Left renal pelvis (tissue), 4 donors: ENCODE results near the gene EFNA3. TPM values are rescaled to one million over a fixed set of nuclear protein-coding genes. Genes with fewer than 3 reads are reported as not detected.

Experiments
- DNase-seq, 4 donors: peaks; one replicate each; pipeline ENCODE4 v3.0.0-alpha.2; 2013; ENCODE audit warnings: low read depth in 4 of 4, low spot score in 3 of 4
- polyA plus RNA-seq, 4 donors: library from polyadenylated mRNA; unstranded; fragments of 120-200 nt; gene quantifications; one replicate each; pipeline ENCODE4 v1.2.1, GENCODE V29; 2013; ENCODE audit not compliant: insufficient read length in 4 of 4

EFNA3 gene
- polyA plus RNA-seq, 4 donors: 5.7 to 7.8 (median 6.3) TPM

GRCh38 chr1:155044812-155045657 is 33.6 kb upstream of the EFNA3 start:
- no peak for DNase-seq

GRCh38 chr1:155048449-155049334 is 29.9 kb upstream of the EFNA3 start:
- no peak for DNase-seq

GRCh38 chr1:155049651-155050559 is 28.7 kb upstream of the EFNA3 start:
- no peak for DNase-seq

GRCh38 chr1:155050560-155051341 is 27.9 kb upstream of the EFNA3 start, which contains the start of gene ADAM15:
TSS of gene ADAM15 (plus strand) at chr1:155051316. CDS start at chr1:155051387, 71 bp downstream.
- DNase-seq: no peak

- DNase-seq: no peak
Measured at GRCh38 chr1:155051342-155051776, 27.3 kb upstream of the EFNA3 start.

GRCh38 chr1:155051777-155052398 is 26.7 kb upstream of the EFNA3 start:
- DNase-seq: no peak

GRCh38 chr1:155052439-155053395 is 25.9 kb upstream of the EFNA3 start:
- no peak for DNase-seq

- no peak for DNase-seq
Measured at GRCh38 chr1:155053531-155054105, 25.0 kb upstream of the EFNA3 start.

- no peak for DNase-seq
Measured at GRCh38 chr1:155057104-155057503, 21.5 kb upstream of the EFNA3 start.

GRCh38 chr1:155057788-155058211 is 20.8 kb upstream of the EFNA3 start:
- no peak for DNase-seq

GRCh38 chr1:155060736-155061135 is 17.9 kb upstream of the EFNA3 start:
- no peak for DNase-seq

GRCh38 chr1:155061381-155062150 is 17.1 kb upstream of the EFNA3 start:
- DNase-seq: no peak

- no peak for DNase-seq
Measured at GRCh38 chr1:155062151-155062686, 16.4 kb upstream of the EFNA3 start.

- DNase-seq: no peak
Measured at GRCh38 chr1:155062702-155063411, 15.8 kb upstream of the EFNA3 start.

GRCh38 chr1:155063550-155064110 is 15.0 kb upstream of the EFNA3 start, which contains the start of gene EFNA4:
TSS of gene EFNA4 (plus strand) at chr1:155063740. CDS start at chr1:155063824, 84 bp downstream.
- DNase-seq: peak in 2 of 4 donors; percentile 75 to 84
